ENCODE results near the gene OTOS.

The OTOS gene

GRCh38 chr2:240160291-240161086 lies 20.0 kb upstream of the OTOS start:
- Histone ChIP-seq H3K9me3 (ENCODE audit: low read length) (no peaks in the 10 kb centered on the region), H3K4me1 (ENCODE audit: insufficient read depth, low read length) (no peaks in the 10 kb centered on the region), H3K27ac (ENCODE audit: low read depth, low read length) (no peak overlapping the region), H3K4me3 (ENCODE audit: low read depth in 1 of 2, low read length in 2 of 2) (no peak overlapping the region), H3K27me3 (ENCODE audit: control insufficient read depth in 1 of 2, insufficient read depth in 2 of 2, low read length in 2 of 2) (peaks cover 0 to 5% of the 10 kb centered on the region in 2 donors), H3K36me3 (ENCODE audit: insufficient read depth, low read length) (no peaks in the 10 kb centered on the region), H3K9ac (ENCODE audit: low read length) (no peak overlapping the region)

- Histone ChIP-seq H3K36me3 (ENCODE audit: insufficient read depth, low read length) (no peaks in the 10 kb centered on the region), H3K9me3 (ENCODE audit: low read length) (no peaks in the 10 kb centered on the region), H3K9ac (ENCODE audit: low read length) (no peak overlapping the region), H3K27me3 (ENCODE audit: control insufficient read depth in 1 of 2, insufficient read depth in 2 of 2, low read length in 2 of 2) (peaks cover 0 to 5% of the 10 kb centered on the region in 2 donors), H3K4me3 (ENCODE audit: low read depth in 1 of 2, low read length in 2 of 2) (no peak overlapping the region), H3K27ac (ENCODE audit: low read depth, low read length) (no peak overlapping the region), H3K4me1 (ENCODE audit: insufficient read depth, low read length) (no peaks in the 10 kb centered on the region)
These were observed 18.9 kb upstream of the OTOS start for GRCh38 chr2:240159251-240159839.

- H3K9me3 ChIP-seq (ENCODE audit: low read length): no peaks in the 10 kb centered on the region
- no peak overlapping the region for H3K27ac ChIP-seq (ENCODE audit: low read depth, low read length)
- peaks cover 0 to 8% of the 10 kb centered on the region in 2 donors for H3K27me3 ChIP-seq (ENCODE audit: control insufficient read depth in 1 of 2, insufficient read depth in 2 of 2, low read length in 2 of 2)
- no peaks in the 10 kb centered on the region for H3K4me1 ChIP-seq (ENCODE audit: insufficient read depth, low read length)
- no peaks in the 10 kb centered on the region for H3K36me3 ChIP-seq (ENCODE audit: insufficient read depth, low read length)
- H3K4me3 ChIP-seq (ENCODE audit: low read depth in 1 of 2, low read length in 2 of 2): no peak overlapping the region
- no peak overlapping the region for H3K9ac ChIP-seq (ENCODE audit: low read length)
These were observed 16.7 kb upstream of the OTOS start for GRCh38 chr2:240157147-240157470.

GRCh38 chr2:240156435-240157146 lies 16.1 kb upstream of the OTOS start:
- no peak overlapping the region for H3K4me3 ChIP-seq (ENCODE audit: low read depth in 1 of 2, low read length in 2 of 2)
- no peaks in the 10 kb centered on the region for H3K36me3 ChIP-seq (ENCODE audit: insufficient read depth, low read length)
- H3K9ac ChIP-seq (ENCODE audit: low read length): no peak overlapping the region
- no peak overlapping the region for H3K27ac ChIP-seq (ENCODE audit: low read depth, low read length)
- no peaks in the 10 kb centered on the region for H3K4me1 ChIP-seq (ENCODE audit: insufficient read depth, low read length)
- H3K9me3 ChIP-seq (ENCODE audit: low read length): no peaks in the 10 kb centered on the region
- peaks cover 0 to 9% of the 10 kb centered on the region in 2 donors for H3K27me3 ChIP-seq (ENCODE audit: control insufficient read depth in 1 of 2, insufficient read depth in 2 of 2, low read length in 2 of 2)

- Histone ChIP-seq H3K4me1 (ENCODE audit: insufficient read depth, low read length) (no peaks in the 10 kb centered on the region), H3K9me3 (ENCODE audit: low read length) (no peaks in the 10 kb centered on the region), H3K9ac (ENCODE audit: low read length) (no peak overlapping the region), H3K36me3 (ENCODE audit: insufficient read depth, low read length) (no peaks in the 10 kb centered on the region), H3K27me3 (ENCODE audit: control insufficient read depth in 1 of 2, insufficient read depth in 2 of 2, low read length in 2 of 2) (peaks cover 0 to 14% of the 10 kb centered on the region in 2 donors), H3K4me3 (ENCODE audit: low read depth in 1 of 2, low read length in 2 of 2) (no peak overlapping the region), H3K27ac (ENCODE audit: low read depth, low read length) (no peak overlapping the region)
These were observed 15.4 kb upstream of the OTOS start for GRCh38 chr2:240155745-240156390.

GRCh38 chr2:240155048-240155744 lies 14.7 kb upstream of the OTOS start:
- Histone ChIP-seq H3K9ac (ENCODE audit: low read length) (no peak overlapping the region), H3K27ac (ENCODE audit: low read depth, low read length) (no peak overlapping the region), H3K9me3 (ENCODE audit: low read length) (no peaks in the 10 kb centered on the region), H3K4me3 (ENCODE audit: low read depth in 1 of 2, low read length in 2 of 2) (no peak overlapping the region), H3K27me3 (ENCODE audit: control insufficient read depth in 1 of 2, insufficient read depth in 2 of 2, low read length in 2 of 2) (peaks cover 0 to 21% of the 10 kb centered on the region in 2 donors), H3K4me1 (ENCODE audit: insufficient read depth, low read length) (no peaks in the 10 kb centered on the region), H3K36me3 (ENCODE audit: insufficient read depth, low read length) (no peaks in the 10 kb centered on the region)

GRCh38 chr2:240154606-240155005 lies 14.1 kb upstream of the OTOS start:
- Histone ChIP-seq H3K36me3 (ENCODE audit: insufficient read depth, low read length) (no peaks in the 10 kb centered on the region), H3K27ac (ENCODE audit: low read depth, low read length) (no peak overlapping the region), H3K9ac (ENCODE audit: low read length) (no peak overlapping the region), H3K4me1 (ENCODE audit: insufficient read depth, low read length) (no peaks in the 10 kb centered on the region), H3K9me3 (ENCODE audit: low read length) (no peaks in the 10 kb centered on the region), H3K4me3 (ENCODE audit: low read depth in 1 of 2, low read length in 2 of 2) (no peak overlapping the region), H3K27me3 (ENCODE audit: control insufficient read depth in 1 of 2, insufficient read depth in 2 of 2, low read length in 2 of 2) (peaks cover 0 to 26% of the 10 kb centered on the region in 2 donors)

GRCh38 chr2:240153418-240153817 lies 13.0 kb upstream of the OTOS start:
- peaks cover 0 to 34% of the 10 kb centered on the region in 2 donors for H3K27me3 ChIP-seq (ENCODE audit: control insufficient read depth in 1 of 2, insufficient read depth in 2 of 2, low read length in 2 of 2)

GRCh38 chr2:240151477-240152031 lies 11.1 kb upstream of the OTOS start:
- Histone ChIP-seq H3K9me3 (ENCODE audit: low read length) (no peaks in the 10 kb centered on the region), H3K36me3 (ENCODE audit: insufficient read depth, low read length) (no peaks in the 10 kb centered on the region), H3K4me1 (ENCODE audit: insufficient read depth, low read length) (no peaks in the 10 kb centered on the region), H3K27ac (ENCODE audit: low read depth, low read length) (no peak overlapping the region), H3K4me3 (ENCODE audit: low read depth in 1 of 2, low read length in 2 of 2) (no peak overlapping the region), H3K27me3 (ENCODE audit: control insufficient read depth in 1 of 2, insufficient read depth in 2 of 2, low read length in 2 of 2) (peaks cover 0 to 29% of the 10 kb centered on the region in 2 donors), H3K9ac (ENCODE audit: low read length) (no peak overlapping the region)

More at GRCh38 chr2:240153418-240153817, 13.0 kb upstream of the OTOS start:
- no peaks in the 10 kb centered on the region for H3K9me3 ChIP-seq (ENCODE audit: low read length)
- no peaks in the 10 kb centered on the region for H3K4me1 ChIP-seq (ENCODE audit: insufficient read depth, low read length)
- H3K4me3 ChIP-seq (ENCODE audit: low read depth in 1 of 2, low read length in 2 of 2): no peak overlapping the region
- no peak overlapping the region for H3K27ac ChIP-seq (ENCODE audit: low read depth, low read length)
- H3K9ac ChIP-seq (ENCODE audit: low read length): no peak overlapping the region
- H3K36me3 ChIP-seq (ENCODE audit: insufficient read depth, low read length): no peaks in the 10 kb centered on the region

GRCh38 chr2:240149943-240150784 lies 9.7 kb upstream of the OTOS start:
- peaks cover 0 to 29% of the 10 kb centered on the region in 2 donors for H3K27me3 ChIP-seq (ENCODE audit: control insufficient read depth in 1 of 2, insufficient read depth in 2 of 2, low read length in 2 of 2)
- H3K9me3 ChIP-seq (ENCODE audit: low read length): no peaks in the 10 kb centered on the region
- H3K4me1 ChIP-seq (ENCODE audit: insufficient read depth, low read length): no peaks in the 10 kb centered on the region
- no peaks in the 10 kb centered on the region for H3K36me3 ChIP-seq (ENCODE audit: insufficient read depth, low read length)
- H3K27ac ChIP-seq (ENCODE audit: low read depth, low read length): no peak overlapping the region
- no peak overlapping the region for H3K9ac ChIP-seq (ENCODE audit: low read length)
- H3K4me3 ChIP-seq (ENCODE audit: low read depth in 1 of 2, low read length in 2 of 2): no peak overlapping the region

Data from muscle layer of colon (tissue), 2 donors.